HG02623 (cell line): ENCODE measurements around the gene NBEA.
A peak's percentile ranks its signal among the peaks of the same experiment; 100 is the strongest.
"Not testable (repeated sequence)": the region's sequence is repeated elsewhere in the genome, so short reads cannot be mapped to it uniquely, and the experiment has no call there.

ENCODE experiments used
- ATAC-seq: cut with Tn5 transposase; IDR thresholded peaks from one replicate; pipeline ENCODE4 v1.9.1; 2021; ENCODE audit warnings: moderate library complexity; ENCODE audit not compliant: unreplicated experiment

NBEA gene

GRCh38 chr13:35058585-35058984 is 116.5 kb downstream of the NBEA start:
- ATAC-seq = peak; percentile 82

GRCh38 chr13:35086667-35087066 is 144.6 kb downstream of the NBEA start:
- no peak for ATAC-seq

GRCh38 chr13:35092251-35092650 is 150.2 kb downstream of the NBEA start:
- ATAC-seq = no peak

GRCh38 chr13:35092751-35093150 is 150.7 kb downstream of the NBEA start:
- ATAC-seq = no peak

- no peak for ATAC-seq
Measured at GRCh38 chr13:35093356-35093755, 151.3 kb downstream of the NBEA start.

- ATAC-seq = not testable (repeated sequence)
Measured at GRCh38 chr13:35106771-35107170, 164.7 kb downstream of the NBEA start.

- no peak for ATAC-seq
Measured at GRCh38 chr13:35107535-35107934, 165.5 kb downstream of the NBEA start.

- ATAC-seq = not testable (repeated sequence)
Measured at GRCh38 chr13:35113612-35114011, 171.5 kb downstream of the NBEA start.

GRCh38 chr13:35127466-35127865 is 185.4 kb downstream of the NBEA start:
- ATAC-seq = no peak

GRCh38 chr13:35129500-35129899 is 187.4 kb downstream of the NBEA start:
- no peak for ATAC-seq

- ATAC-seq = no peak
Measured at GRCh38 chr13:35131471-35131870, 189.4 kb downstream of the NBEA start.

GRCh38 chr13:35136585-35136984 is 194.5 kb downstream of the NBEA start:
- no peak for ATAC-seq

GRCh38 chr13:35139591-35139990 is 197.5 kb downstream of the NBEA start:
- ATAC-seq = no peak

GRCh38 chr13:35140321-35140720 is 198.3 kb downstream of the NBEA start:
- no peak for ATAC-seq

GRCh38 chr13:35140831-35141230 is 198.8 kb downstream of the NBEA start:
- ATAC-seq = no peak

- ATAC-seq = no peak
Measured at GRCh38 chr13:35143123-35143522, 201.1 kb downstream of the NBEA start.

- ATAC-seq = no peak
Measured at GRCh38 chr13:35144166-35144890, 202.3 kb downstream of the NBEA start.

- ATAC-seq = no peak
Measured at GRCh38 chr13:35146686-35147085, 204.6 kb downstream of the NBEA start.

GRCh38 chr13:35157143-35157755 is 215.2 kb downstream of the NBEA start:
- ATAC-seq = peak; percentile 65

- no peak for ATAC-seq
Measured at GRCh38 chr13:35159041-35159440, 217.0 kb downstream of the NBEA start.

GRCh38 chr13:35160896-35161295 is 218.8 kb downstream of the NBEA start:
- no peak for ATAC-seq

- ATAC-seq = no peak
Measured at GRCh38 chr13:35162420-35162819, 220.3 kb downstream of the NBEA start.

- peak; percentile 42 for ATAC-seq
Measured at GRCh38 chr13:35163674-35164073, 221.6 kb downstream of the NBEA start.
